Measurements from ENCODE around the gene SRPK3. TPM values are rescaled to one million over a fixed set of nuclear protein-coding genes. Genes with fewer than 3 reads are reported as not detected.

Gene SRPK3
- total and polyA plus RNA-seq, 2 donors from 2014 or later: 0.58 to 1.1 TPM

DNA sequence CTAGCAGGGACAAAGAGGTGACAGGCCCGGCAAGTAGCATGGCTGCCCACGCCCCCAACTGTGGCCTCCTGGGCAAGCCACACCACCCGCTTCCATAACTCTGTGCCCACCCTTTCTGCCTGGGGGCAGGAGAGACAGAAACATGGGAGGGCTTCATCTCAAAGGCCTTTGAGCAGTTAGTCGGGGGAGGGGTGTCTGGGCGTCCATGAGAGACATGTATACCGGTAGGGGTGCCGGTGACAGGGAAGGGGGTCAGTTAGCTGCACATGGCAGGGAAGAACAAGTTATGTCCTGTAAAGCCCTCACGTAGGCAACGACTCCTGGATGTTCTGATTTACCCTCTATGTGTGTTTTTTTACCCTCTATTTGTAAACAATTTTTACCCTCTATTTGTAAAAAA is 40.2 kb downstream of the SRPK3 start:
- Histone ChIP-seq H3K36me3 (ENCODE audit: control insufficient read depth in 2 of 3, insufficient read depth in 3 of 3, low read length in 3 of 3) (no peaks in the 10 kb centered on the region), H3K4me1 (ENCODE audit: control insufficient read depth in 2 of 3, insufficient read depth in 2 of 3, low read depth in 1 of 3, low read length in 3 of 3) (no peaks in the 10 kb centered on the region), H3K9me3 (ENCODE audit: control insufficient read depth in 2 of 3, insufficient read depth in 1 of 3, low read length in 3 of 3) (no peaks in the 10 kb centered on the region), H3K4me3 (ENCODE audit: low read length in 3 of 3) (no peak overlapping the region), H3K9ac (ENCODE audit: low read length in 3 of 3) (no peak overlapping the region), H3K27ac (ENCODE audit: low read depth in 2 of 2, low read length in 2 of 2) (no peak overlapping the region), H3K27me3 (ENCODE audit: control insufficient read depth, insufficient read depth, low read length) (no peaks in the 10 kb centered on the region)
- FAIRE-seq: no peak
- intact Hi-C loops (cut with DNase I): no loop called here
- TF ChIP-seq, protein P1, sequence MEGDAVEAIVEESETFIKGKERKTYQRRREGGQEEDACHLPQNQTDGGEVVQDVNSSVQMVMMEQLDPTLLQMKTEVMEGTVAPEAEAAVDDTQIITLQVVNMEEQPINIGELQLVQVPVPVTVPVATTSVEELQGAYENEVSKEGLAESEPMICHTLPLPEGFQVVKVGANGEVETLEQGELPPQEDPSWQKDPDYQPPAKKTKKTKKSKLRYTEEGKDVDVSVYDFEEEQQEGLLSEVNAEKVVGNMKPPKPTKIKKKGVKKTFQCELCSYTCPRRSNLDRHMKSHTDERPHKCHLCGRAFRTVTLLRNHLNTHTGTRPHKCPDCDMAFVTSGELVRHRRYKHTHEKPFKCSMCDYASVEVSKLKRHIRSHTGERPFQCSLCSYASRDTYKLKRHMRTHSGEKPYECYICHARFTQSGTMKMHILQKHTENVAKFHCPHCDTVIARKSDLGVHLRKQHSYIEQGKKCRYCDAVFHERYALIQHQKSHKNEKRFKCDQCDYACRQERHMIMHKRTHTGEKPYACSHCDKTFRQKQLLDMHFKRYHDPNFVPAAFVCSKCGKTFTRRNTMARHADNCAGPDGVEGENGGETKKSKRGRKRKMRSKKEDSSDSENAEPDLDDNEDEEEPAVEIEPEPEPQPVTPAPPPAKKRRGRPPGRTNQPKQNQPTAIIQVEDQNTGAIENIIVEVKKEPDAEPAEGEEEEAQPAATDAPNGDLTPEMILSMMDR (IDR thresholded peaks at IDR 0.05; ENCODE audit: borderline replicate concordance, extremely low read depth, insufficient read depth): no peak
- no peak for DNase-seq

GRCh38 chrX:153824348-153824747 is 43.5 kb downstream of the SRPK3 start:
- Histone ChIP-seq H3K27me3 (ENCODE audit: control insufficient read depth, insufficient read depth, low read length) (no peaks in the 10 kb centered on the region), H3K27ac (ENCODE audit: low read depth in 2 of 2, low read length in 2 of 2) (no peak overlapping the region), H3K4me3 (ENCODE audit: low read length in 3 of 3) (no peak overlapping the region), H3K9ac (ENCODE audit: low read length in 3 of 3) (no peak overlapping the region), H3K9me3 (ENCODE audit: control insufficient read depth in 2 of 3, insufficient read depth in 1 of 3, low read length in 3 of 3) (no peaks in the 10 kb centered on the region), H3K36me3 (ENCODE audit: control insufficient read depth in 2 of 3, insufficient read depth in 3 of 3, low read length in 3 of 3) (no peaks in the 10 kb centered on the region), H3K4me1 (ENCODE audit: control insufficient read depth in 2 of 3, insufficient read depth in 2 of 3, low read depth in 1 of 3, low read length in 3 of 3) (no peaks in the 10 kb centered on the region)
- intact Hi-C loops (cut with DNase I): no loop called here
- DNase-seq (no peak), FAIRE-seq (no peak)
- TF ChIP-seq, protein P1 (IDR thresholded peaks at IDR 0.05; ENCODE audit: borderline replicate concordance, extremely low read depth, insufficient read depth): no peak

DNA sequence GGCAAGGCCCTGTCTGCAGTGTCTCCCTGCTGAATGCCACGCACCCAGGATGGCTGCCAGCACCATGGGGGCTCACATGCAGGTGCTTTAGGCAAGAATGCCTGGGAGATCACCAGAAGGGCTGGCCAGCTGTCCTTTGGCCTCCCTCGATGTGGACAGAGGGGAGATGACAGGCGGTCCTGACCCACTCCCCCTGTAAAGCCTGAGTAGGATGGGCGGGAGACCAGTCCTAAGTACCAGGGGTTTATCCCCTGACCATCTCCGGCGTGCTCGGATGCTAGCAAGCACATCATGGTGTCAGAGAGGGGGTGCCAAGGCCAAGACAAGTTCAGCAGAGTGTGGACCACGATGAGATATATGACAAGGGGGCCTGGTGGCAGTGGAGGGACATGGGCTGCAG is 44.2 kb downstream of the SRPK3 start:
- FAIRE-seq (no peak), DNase-seq (no peak)
- Histone ChIP-seq H3K9ac (ENCODE audit: low read length in 3 of 3) (no peak overlapping the region), H3K4me3 (ENCODE audit: low read length in 3 of 3) (no peak overlapping the region), H3K27ac (ENCODE audit: low read depth in 2 of 2, low read length in 2 of 2) (no peak overlapping the region), H3K9me3 (ENCODE audit: control insufficient read depth in 2 of 3, insufficient read depth in 1 of 3, low read length in 3 of 3) (no peaks in the 10 kb centered on the region), H3K36me3 (ENCODE audit: control insufficient read depth in 2 of 3, insufficient read depth in 3 of 3, low read length in 3 of 3) (no peaks in the 10 kb centered on the region), H3K4me1 (ENCODE audit: control insufficient read depth in 2 of 3, insufficient read depth in 2 of 3, low read depth in 1 of 3, low read length in 3 of 3) (no peaks in the 10 kb centered on the region), H3K27me3 (ENCODE audit: control insufficient read depth, insufficient read depth, low read length) (no peaks in the 10 kb centered on the region)
- intact Hi-C loops (cut with DNase I): no loop called here
- TF ChIP-seq, protein P1 (IDR thresholded peaks at IDR 0.05; ENCODE audit: borderline replicate concordance, extremely low read depth, insufficient read depth): no peak

DNA sequence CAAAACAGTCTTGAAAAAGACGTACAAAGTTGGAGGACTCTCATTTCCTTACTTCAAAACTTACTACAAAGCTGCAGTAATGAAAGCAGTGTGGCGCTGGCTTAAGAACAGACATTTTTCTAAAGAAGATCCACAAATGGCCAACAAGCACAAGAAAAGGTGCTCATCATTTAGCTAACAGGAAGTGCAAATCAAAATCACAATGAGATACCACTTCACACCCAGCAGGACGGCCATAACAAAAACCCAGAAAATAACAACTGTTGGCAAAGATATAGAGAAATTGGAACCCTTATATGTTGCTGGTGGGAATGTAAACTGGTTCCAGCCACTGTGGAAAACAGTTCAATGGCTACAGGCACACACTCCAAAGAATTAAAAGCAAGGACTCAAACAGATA is 46.2 kb downstream of the SRPK3 start:
- no peak for FAIRE-seq
- Histone ChIP-seq H3K9me3 (ENCODE audit: control insufficient read depth in 2 of 3, insufficient read depth in 1 of 3, low read length in 3 of 3) (no peaks in the 10 kb centered on the region), H3K4me1 (ENCODE audit: control insufficient read depth in 2 of 3, insufficient read depth in 2 of 3, low read depth in 1 of 3, low read length in 3 of 3) (no peaks in the 10 kb centered on the region), H3K4me3 (ENCODE audit: low read length in 3 of 3) (no peak overlapping the region), H3K36me3 (ENCODE audit: control insufficient read depth in 2 of 3, insufficient read depth in 3 of 3, low read length in 3 of 3) (no peaks in the 10 kb centered on the region), H3K27ac (ENCODE audit: low read depth in 2 of 2, low read length in 2 of 2) (no peak overlapping the region), H3K9ac (ENCODE audit: low read length in 3 of 3) (no peak overlapping the region), H3K27me3 (ENCODE audit: control insufficient read depth, insufficient read depth, low read length) (no peaks in the 10 kb centered on the region)
- TF ChIP-seq, protein P1 (IDR thresholded peaks at IDR 0.05; ENCODE audit: borderline replicate concordance, extremely low read depth, insufficient read depth): no peak
- intact Hi-C loops (cut with DNase I): no loop called here
- no peak for DNase-seq

Data from kidney (tissue), 14 donors.